SK-MEL-5 (cell line): ENCODE data around the gene ETV7. TPM values are rescaled to one million over a fixed set of nuclear protein-coding genes. Genes with fewer than 3 reads are reported as not detected.

Experiments
- DNase-seq: peaks from one replicate; pipeline ENCODE4 v3.0.0-alpha.2; 2016; ENCODE audit warnings: low read depth, low spot score
- in situ Hi-C: cut with HindIII; loops from 2 replicates; pipeline ENCODE4 v1.10.0; 2016; ENCODE audit warnings: low sequenced_read_pairs, high pct_unique_total_duplicates, low pct_unique_long_range_greater_than_20kb
- total RNA-seq: library from RNA; depleted of rRNA; stranded (reverse); fragments of >200 nt; shearing (Covaris generic); gene quantifications from 2 replicates; pipeline ENCODE4 v1.2.3, GENCODE V29; 2014; rRNA removed

Gene ETV7
- total RNA-seq, 1 experiment from 2014 or later: not detected

DNA sequence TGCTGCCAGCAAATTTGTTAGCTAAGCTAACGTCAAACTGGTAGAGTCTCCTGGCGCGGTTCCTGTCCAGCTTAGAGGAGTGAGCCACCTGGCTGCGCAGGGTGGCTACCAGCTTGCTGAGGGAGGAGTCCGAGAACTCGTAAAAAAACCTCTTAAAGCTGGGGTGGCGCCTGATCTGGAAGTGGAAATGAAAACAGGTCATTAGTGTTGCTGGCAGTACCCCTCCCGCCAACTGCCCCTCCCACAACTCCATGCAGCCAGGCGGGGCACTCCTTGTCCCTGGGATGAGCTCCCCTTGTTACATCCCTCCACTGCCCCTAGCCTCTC is 68.1 kb downstream of the ETV7 start:
- in situ Hi-C loops: no loop called here
- DNase-seq: no peak

DNA sequence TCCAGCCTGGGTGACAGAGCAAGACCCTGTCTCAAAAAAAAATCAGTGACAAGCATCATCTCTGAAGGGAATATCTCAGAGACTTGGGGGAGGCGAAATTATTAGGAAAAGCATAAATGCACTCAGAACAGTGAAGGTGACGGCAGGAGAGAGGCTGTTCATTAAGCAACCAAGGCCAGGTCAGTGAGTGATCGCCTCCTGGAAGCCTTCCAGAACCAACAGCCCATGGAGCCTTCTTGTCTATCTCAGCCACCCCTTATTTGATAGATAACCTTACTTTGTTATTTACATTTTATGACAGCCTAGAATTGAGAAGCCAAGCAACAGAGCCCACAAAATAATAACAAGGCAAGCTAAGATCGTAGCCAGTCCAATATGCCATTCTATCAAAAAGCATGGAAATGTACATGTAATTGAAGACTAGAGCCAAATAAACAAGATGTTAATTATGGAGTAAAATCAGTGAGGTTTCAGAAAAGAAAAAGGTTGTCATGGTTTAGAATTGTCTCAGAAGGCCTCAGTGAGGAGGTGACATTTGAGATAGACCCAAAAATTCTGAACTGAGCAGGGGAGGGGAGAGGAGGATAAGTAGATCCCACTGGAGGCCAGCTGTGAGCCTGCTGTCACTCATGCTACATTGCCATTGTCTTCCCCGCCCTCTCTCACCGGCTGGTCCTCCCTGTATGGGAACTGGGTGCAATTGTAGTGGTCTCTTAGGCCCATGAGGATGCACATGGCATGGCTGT is 68.6 kb downstream of the ETV7 start:
- in situ Hi-C loops: no loop called here

GRCh38 chr6:36317623-36318022 is 69.8 kb downstream of the ETV7 start:
- in situ Hi-C loops: no loop called here
- no peak for DNase-seq

More for the DNA sequence above, 68.6 kb downstream of the ETV7 start:
- DNase-seq: no peak

Other genes starting within 250 kb of the ETV7 start
- 5.3 and 6.0 TPM in 2 replicates for gene BRPF3, start 190.9 kb downstream of the ETV7 start, total RNA-seq
- gene PNPLA1, start 117.6 kb downstream of the ETV7 start, total RNA-seq: not detected in 2 replicates
- not detected in 2 replicates for gene BNIP5, start 50.8 kb downstream of the ETV7 start, total RNA-seq
- gene PXT1, start 55.2 kb upstream of the ETV7 start, total RNA-seq: not detected in 2 replicates
- gene KCTD20, start 55.3 kb upstream of the ETV7 start, total RNA-seq: 83.0 and 89.0 TPM in 2 replicates
- gene STK38, start 159.8 kb upstream of the ETV7 start, total RNA-seq: 8.4 and 10.7 TPM in 2 replicates
- 225 and 237 TPM in 2 replicates for gene SRSF3, start 206.7 kb upstream of the ETV7 start, total RNA-seq